Amniotic epithelial cell (primary cell): ENCODE data around the gene SMOC2.

Experiments used
- DNase-seq: peaks from one replicate; pipeline ENCODE4 v3.0.0-alpha.2; 2010; ENCODE audit warnings: low read depth

SMOC2 gene

GRCh38 chr6:168447282-168447681 lies 6.3 kb downstream of the SMOC2 start:
- DNase-seq: no peak

GRCh38 chr6:168447700-168448099 lies 6.7 kb downstream of the SMOC2 start:
- DNase-seq: no peak

- DNase-seq: no peak
Observed at GRCh38 chr6:168448243-168448855, 7.4 kb downstream of the SMOC2 start.

- DNase-seq: no peak
Observed at GRCh38 chr6:168450917-168451316, 9.9 kb downstream of the SMOC2 start.

GRCh38 chr6:168451805-168452517 lies 11.0 kb downstream of the SMOC2 start:
- no peak for DNase-seq

- no peak for DNase-seq
Observed at GRCh38 chr6:168452685-168453377, 11.8 kb downstream of the SMOC2 start.

- no peak for DNase-seq
Observed at GRCh38 chr6:168455847-168456530, 15.0 kb downstream of the SMOC2 start.

- DNase-seq: no peak
Observed at GRCh38 chr6:168456907-168457652, 16.1 kb downstream of the SMOC2 start.

GRCh38 chr6:168457653-168457934 lies 16.6 kb downstream of the SMOC2 start:
- DNase-seq: no peak

- DNase-seq: no peak
Observed at GRCh38 chr6:168458101-168458500, 17.1 kb downstream of the SMOC2 start.

GRCh38 chr6:168459572-168459971 lies 18.6 kb downstream of the SMOC2 start:
- no peak for DNase-seq

GRCh38 chr6:168462289-168462853 lies 21.4 kb downstream of the SMOC2 start:
- no peak for DNase-seq

- no peak for DNase-seq
Observed at GRCh38 chr6:168464546-168464945, 23.6 kb downstream of the SMOC2 start.

GRCh38 chr6:168468045-168468444 lies 27.1 kb downstream of the SMOC2 start:
- no peak for DNase-seq

GRCh38 chr6:168469521-168469920 lies 28.5 kb downstream of the SMOC2 start:
- DNase-seq: no peak

- no peak for DNase-seq
Observed at GRCh38 chr6:168469926-168470325, 28.9 kb downstream of the SMOC2 start.

GRCh38 chr6:168472363-168472762 lies 31.4 kb downstream of the SMOC2 start:
- DNase-seq: no peak

GRCh38 chr6:168473197-168473596 lies 32.2 kb downstream of the SMOC2 start:
- DNase-seq: no peak

- no peak for DNase-seq
Observed at GRCh38 chr6:168475188-168476013, 34.4 kb downstream of the SMOC2 start.

GRCh38 chr6:168479421-168479820 lies 38.4 kb downstream of the SMOC2 start:
- no peak for DNase-seq

GRCh38 chr6:168480481-168480880 lies 39.5 kb downstream of the SMOC2 start:
- no peak for DNase-seq
